Right ventricle myocardium inferior (tissue), 1 donor: ENCODE results near the gene SRP19. TPM values are rescaled to one million over a fixed set of nuclear protein-coding genes. Genes with fewer than 3 reads are reported as not detected.
"Not testable (repeated sequence)": the region's sequence is repeated elsewhere in the genome, so short reads cannot be mapped to it uniquely, and the experiment has no call there.

Source experiments
- ATAC-seq: fragments of 200-7000 bp; cut with Tn5 transposase; one replicate; pipeline ENCODE4 v1.9.1; 2020; ENCODE audit warnings: mild to moderate bottlenecking, moderate library complexity
- DNase-seq: peaks from one replicate; pipeline ENCODE4 v3.0.0; 2021; ENCODE audit errors: missing footprints
- intact Hi-C: fragments of 100-400 bp; cut with DNase I; formaldehyde crosslinking; loops from one replicate; pipeline ENCODE4 v1.11.0; 2022
- long read RNA-seq: library from polyadenylated mRNA; unstranded; transcript quantifications from one replicate; pipeline ENCODE4 v2.0.0, GENCODE V29; 2021
- total RNA-seq: library from RNA; stranded (reverse); fragmentation: NEBNext Ultra II Directional; extraction: Animal tissue kit (Norgen Biotek cat#: 25700); gene quantifications from one replicate; pipeline ENCODE4 v1.2.1, GENCODE V29; 2021
- donor health status: DM: no; HTN: yes; CAD: no; lungs with severe emphysema.

The SRP19 gene
- 24.8 TPM for total RNA-seq
- long read RNA-seq, transcript SRP19-206 (5 exons, 2,841 nt) = major isoform, 14 of 24 reads
- long read RNA-seq, transcript SRP19-205 (2 exons, 473 nt) = minor isoform, 5 of 24 reads
- long read RNA-seq, partial matches to known transcripts = 0 of 24 reads
- long read RNA-seq, other reads (novel, unspliced or antisense) = 2 of 24 reads

- intact Hi-C loops = loop anchor here (2.0 to 5.0 kb wide), 2 partner anchors 60 to 116 kb away; partner anchors contain the start of gene DCP2
- peak; percentile 97 for DNase-seq
- peak; percentile 94 for ATAC-seq
Measured at GRCh38 chr5:112860929-112861637, at the start of gene SRP19. TSS of gene SRP19 (plus strand) at chr5:112861287. CDS start at chr5:112861377, 90 bp downstream.

GRCh38 chr5:112812549-112812948, 48.5 kb upstream of the SRP19 start:
- DNase-seq (no peak), ATAC-seq (no peak)
- intact Hi-C loops = no loop called here

GRCh38 chr5:112820246-112820645, 40.8 kb upstream of the SRP19 start:
- intact Hi-C loops = no loop called here
- DNase-seq = no peak
- ATAC-seq = no peak

GRCh38 chr5:112822456-112822855, 38.6 kb upstream of the SRP19 start:
- DNase-seq (no peak), ATAC-seq (no peak)
- intact Hi-C loops = no loop called here

- intact Hi-C loops = no loop called here
- ATAC-seq = no peak
- DNase-seq = no peak
Measured at GRCh38 chr5:112823181-112823580, 37.9 kb upstream of the SRP19 start.

GRCh38 chr5:112823656-112824055, 37.4 kb upstream of the SRP19 start:
- no peak for DNase-seq
- no peak for ATAC-seq
- intact Hi-C loops = no loop called here

- intact Hi-C loops = no loop called here
- DNase-seq (no peak), ATAC-seq (no peak)
Measured at GRCh38 chr5:112824197-112824596, 36.9 kb upstream of the SRP19 start.

- no peak for DNase-seq
- no peak for ATAC-seq
- intact Hi-C loops = no loop called here
Measured at GRCh38 chr5:112830378-112830777, 30.7 kb upstream of the SRP19 start.

- DNase-seq = no peak
- intact Hi-C loops = no loop called here
- no peak for ATAC-seq
Measured at GRCh38 chr5:112833971-112834370, 27.1 kb upstream of the SRP19 start.

- intact Hi-C loops = no loop called here
- ATAC-seq (no peak), DNase-seq (no peak)
Measured at GRCh38 chr5:112844489-112844888, 16.6 kb upstream of the SRP19 start.

- ATAC-seq (no peak), DNase-seq (no peak)
- intact Hi-C loops = loop anchor here (5.0 kb wide), 2 partner anchors 76 to 294 kb away; partner anchors contain the start of gene REEP5
Measured at GRCh38 chr5:112846556-112846955, 14.5 kb upstream of the SRP19 start.

GRCh38 chr5:112847306-112847705, 13.8 kb upstream of the SRP19 start:
- intact Hi-C loops = loop anchor here (5.0 kb wide), 2 partner anchors 75 to 295 kb away; partner anchors contain the start of gene REEP5
- DNase-seq = no peak
- no peak for ATAC-seq

- DNase-seq (no peak), ATAC-seq (peak; percentile 87)
- intact Hi-C loops = loop anchor here (5.0 kb wide), 2 partner anchors 74 to 296 kb away; partner anchors contain the start of gene REEP5
Measured at GRCh38 chr5:112848116-112848811, 12.8 kb upstream of the SRP19 start.

GRCh38 chr5:112849912-112850311, 11.2 kb upstream of the SRP19 start:
- ATAC-seq = no peak
- no peak for DNase-seq
- intact Hi-C loops = loop anchor here (5.0 kb wide), 2 partner anchors 72 to 298 kb away; partner anchors contain the start of gene REEP5

GRCh38 chr5:112854651-112855050, 6.4 kb upstream of the SRP19 start:
- DNase-seq (no peak), ATAC-seq (no peak)
- intact Hi-C loops = no loop called here

GRCh38 chr5:112857866-112858265, 3.2 kb upstream of the SRP19 start:
- intact Hi-C loops = no loop called here
- DNase-seq = no peak

GRCh38 chr5:112860571-112860928, 537 bp upstream of the SRP19 start:
- DNase-seq, ATAC-seq: not testable (repeated sequence)
- intact Hi-C loops = loop anchor here (2.0 to 5.0 kb wide), 2 partner anchors 60 to 117 kb away; partner anchors contain the start of gene DCP2

More at GRCh38 chr5:112857866-112858265, 3.2 kb upstream of the SRP19 start:
- no peak for ATAC-seq

- ATAC-seq = no peak
- intact Hi-C loops = loop anchor here (2.0 to 5.0 kb wide), 2 partner anchors 59 to 116 kb away; partner anchors contain the start of gene DCP2
- no peak for DNase-seq
Measured at GRCh38 chr5:112861638-112861985, 525 bp downstream of the SRP19 start.

GRCh38 chr5:112862085-112862484, 998 bp downstream of the SRP19 start:
- no peak for DNase-seq
- intact Hi-C loops = loop anchor here (5.0 kb wide), 1 partner anchor 115 kb away; the partner anchor contains the start of gene DCP2
- no peak for ATAC-seq
